ENCODE results near the gene APOA4.
"Not testable (repeated sequence)": the region's sequence is repeated elsewhere in the genome, so short reads cannot be mapped to it uniquely, and the experiment has no call there.

The APOA4 gene

GRCh38 chr11:116829525-116830183, 6.5 kb upstream of the APOA4 start, which contains the start of gene APOC3:
Gene APOC3 (plus strand): TSS chr11:116829907. CDS start chr11:116830583, 676 bp downstream.
- no peak for FAIRE-seq

- no peak for FAIRE-seq
These were observed 5.8 kb upstream of the APOA4 start for GRCh38 chr11:116828632-116829524.

DNA sequence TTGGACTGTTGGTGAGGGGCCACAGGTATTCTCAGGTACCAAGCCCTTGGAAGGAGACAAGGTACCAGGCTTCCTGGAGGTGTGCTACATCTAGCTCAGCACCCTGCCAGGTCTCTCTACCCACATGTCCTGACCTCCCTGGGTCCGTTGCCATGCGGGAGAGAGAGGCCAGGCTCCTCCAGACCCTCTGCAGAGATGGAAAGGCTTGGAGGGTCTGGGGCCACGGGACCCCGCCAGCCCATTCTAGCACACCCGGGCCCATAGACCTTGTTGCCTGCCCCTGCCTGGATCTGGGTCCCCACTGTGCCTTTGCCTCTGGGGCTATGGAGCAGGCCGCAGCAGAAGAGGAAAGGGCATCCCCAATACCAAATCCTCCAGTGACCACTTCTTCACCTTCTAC, 4.4 kb upstream of the APOA4 start:
- no peak for FAIRE-seq

- FAIRE-seq, result no peak
These were observed 3.8 kb upstream of the APOA4 start for GRCh38 chr11:116826751-116827431.

DNA sequence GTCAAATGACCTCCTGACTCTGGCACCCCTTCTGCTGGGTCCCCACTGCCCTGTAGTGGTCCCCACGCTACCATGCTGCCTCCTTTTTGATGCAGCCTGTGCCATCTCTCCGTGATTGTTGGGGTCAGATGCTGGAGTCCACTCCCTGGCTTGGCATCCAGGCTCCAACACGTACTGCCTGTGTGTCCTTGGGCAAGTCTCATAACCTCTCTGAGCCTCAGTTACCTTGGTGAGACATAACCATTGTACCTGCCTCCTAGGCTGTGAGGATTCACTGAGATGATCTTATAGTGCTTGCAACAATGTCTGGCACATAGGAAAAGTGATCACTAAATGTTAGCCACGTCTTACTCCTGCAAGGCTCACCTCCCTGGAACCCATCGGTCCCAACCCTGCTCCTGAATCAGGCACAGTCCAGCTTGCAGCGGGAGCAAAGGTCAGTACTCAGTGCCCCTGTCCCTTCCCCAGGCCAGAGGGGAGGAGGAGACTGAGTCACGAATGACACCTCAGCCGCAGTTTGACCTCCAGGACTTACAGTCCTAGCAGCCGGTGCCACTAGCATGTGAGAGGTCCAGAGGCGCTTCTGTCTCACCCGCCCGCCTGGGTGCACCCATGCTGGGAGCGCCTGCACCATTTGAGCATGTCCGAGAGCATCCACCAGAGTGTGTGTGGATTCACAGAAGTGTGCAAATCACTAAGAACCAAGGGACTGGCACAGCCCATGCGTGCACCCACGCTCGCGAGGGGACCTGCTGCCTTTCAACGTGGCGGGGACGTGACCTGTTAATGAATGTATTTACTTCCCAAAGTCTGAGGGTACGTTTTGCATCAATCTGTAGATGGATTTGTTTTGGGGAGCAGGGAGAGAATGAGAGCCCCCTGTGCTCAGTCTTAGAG, 3.0 kb upstream of the APOA4 start:
- FAIRE-seq, result no peak

GRCh38 chr11:116825434-116825833, 2.3 kb upstream of the APOA4 start:
- FAIRE-seq, result no peak

DNA sequence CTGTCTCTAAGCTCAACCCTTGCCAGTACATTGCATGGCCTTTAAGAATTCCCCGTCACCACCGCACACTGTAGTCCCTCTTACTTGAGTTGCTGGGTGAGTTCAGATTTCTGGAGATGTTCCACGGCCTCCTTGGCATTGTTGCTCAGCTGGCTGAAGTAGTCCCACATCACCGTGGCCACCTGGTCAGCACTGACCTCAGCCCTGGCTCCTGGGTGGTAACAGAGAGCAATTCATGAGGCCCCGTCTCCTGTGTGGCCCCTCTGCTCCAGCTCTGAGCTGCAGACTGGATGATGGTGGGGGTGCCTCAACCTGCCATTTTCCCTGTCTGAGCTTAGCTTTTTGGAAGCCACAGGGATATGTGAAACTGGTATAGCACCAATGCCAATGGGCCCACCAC, 529 bp downstream of the APOA4 start:
- FAIRE-seq, result no peak

- no peak for FAIRE-seq
These were observed 1.8 kb downstream of the APOA4 start for GRCh38 chr11:116821050-116821918.

DNA sequence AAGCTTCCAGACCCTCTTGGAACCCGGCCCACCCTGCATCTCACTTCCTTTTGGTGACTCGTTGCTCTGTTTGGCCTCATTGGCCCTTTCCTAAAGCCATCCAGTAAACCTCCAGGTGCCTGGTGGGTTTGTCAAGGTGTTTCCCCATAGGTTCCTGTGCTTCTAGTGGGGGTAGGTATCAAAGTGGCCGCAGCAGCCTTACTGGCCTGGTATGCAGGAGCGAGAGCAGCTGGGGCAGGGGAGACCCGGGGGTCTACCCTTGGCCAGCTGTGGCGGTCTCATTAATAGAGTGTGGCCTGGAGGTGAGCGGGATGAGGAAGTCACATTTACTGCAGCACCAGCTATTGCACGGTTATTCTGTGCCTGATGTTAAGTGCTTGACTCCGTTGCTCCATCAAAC, 4.1 kb downstream of the APOA4 start:
- no peak for FAIRE-seq

- no peak for FAIRE-seq
These were observed 8.6 kb downstream of the APOA4 start for GRCh38 chr11:116814502-116814901.

GRCh38 chr11:116813781-116814471, 9.2 kb downstream of the APOA4 start:
- FAIRE-seq, result no peak

- no peak for FAIRE-seq
These were observed 9.9 kb downstream of the APOA4 start for GRCh38 chr11:116813170-116813569.

- no peak for FAIRE-seq
These were observed 11.0 kb downstream of the APOA4 start for GRCh38 chr11:116812109-116812508.

DNA sequence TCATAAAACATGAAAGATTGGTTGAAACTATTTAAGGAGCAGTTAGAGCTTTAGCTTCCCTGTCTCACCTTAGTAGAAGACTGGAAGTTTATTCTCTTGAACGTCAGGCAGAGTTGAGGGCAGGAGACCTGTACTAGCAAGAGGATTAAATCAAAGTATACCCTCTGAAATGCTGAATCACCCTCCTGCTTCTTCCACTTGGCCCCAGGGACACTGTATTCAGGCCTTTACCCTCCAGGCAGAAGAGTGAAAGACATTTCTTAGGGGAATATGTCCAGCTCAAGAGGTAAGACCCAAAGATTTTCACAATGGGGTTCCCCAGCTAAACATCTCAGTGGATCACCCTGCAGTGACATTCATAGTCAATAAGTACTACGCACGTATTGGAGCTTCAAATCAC, 11.9 kb downstream of the APOA4 start:
- FAIRE-seq, result no peak

DNA sequence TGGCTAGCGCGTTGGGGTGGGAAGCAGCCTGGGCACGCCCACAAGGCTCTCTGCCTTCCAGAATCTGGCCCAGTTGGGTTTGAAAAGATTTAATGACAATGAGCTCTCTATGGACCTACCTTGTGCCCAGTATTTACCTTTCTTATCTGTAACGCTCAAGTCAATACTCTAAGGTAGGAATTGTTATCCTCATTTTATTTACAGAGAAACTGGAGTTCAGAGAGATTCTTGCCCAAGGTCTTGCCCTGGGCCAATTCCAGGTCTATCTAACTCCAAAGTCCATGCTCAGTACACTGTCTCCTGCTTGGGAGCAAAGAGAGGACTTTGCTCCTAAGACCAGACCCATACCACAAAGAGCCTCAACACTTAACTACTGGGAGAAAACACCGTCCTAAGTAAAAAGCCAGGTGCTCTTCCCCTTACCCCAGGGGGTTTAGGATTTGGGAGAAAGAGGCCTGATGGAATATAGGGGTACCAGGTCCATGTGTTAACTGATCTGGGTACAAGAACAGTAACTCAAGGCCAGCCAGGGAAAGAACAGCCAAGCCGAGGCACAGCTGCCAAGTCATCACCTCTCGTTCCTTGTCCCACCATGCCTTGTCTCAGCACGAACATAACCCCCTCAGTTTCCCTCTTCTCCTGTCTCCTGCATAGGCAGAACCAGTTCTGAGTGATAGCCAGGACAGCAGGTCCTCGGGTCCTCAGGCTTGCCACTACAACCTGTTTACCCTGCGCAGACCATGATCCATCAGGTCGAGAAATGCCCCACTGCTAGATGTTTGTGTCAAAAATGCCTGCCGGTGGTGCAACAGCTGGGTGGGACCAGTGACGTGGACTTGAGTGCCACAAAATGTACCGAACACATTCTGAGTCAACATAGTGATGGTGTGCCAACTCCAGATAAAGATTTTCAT, 14.6 kb downstream of the APOA4 start:
- no peak for FAIRE-seq

- FAIRE-seq, result no peak
These were observed 15.4 kb downstream of the APOA4 start for GRCh38 chr11:116807601-116808261.

DNA sequence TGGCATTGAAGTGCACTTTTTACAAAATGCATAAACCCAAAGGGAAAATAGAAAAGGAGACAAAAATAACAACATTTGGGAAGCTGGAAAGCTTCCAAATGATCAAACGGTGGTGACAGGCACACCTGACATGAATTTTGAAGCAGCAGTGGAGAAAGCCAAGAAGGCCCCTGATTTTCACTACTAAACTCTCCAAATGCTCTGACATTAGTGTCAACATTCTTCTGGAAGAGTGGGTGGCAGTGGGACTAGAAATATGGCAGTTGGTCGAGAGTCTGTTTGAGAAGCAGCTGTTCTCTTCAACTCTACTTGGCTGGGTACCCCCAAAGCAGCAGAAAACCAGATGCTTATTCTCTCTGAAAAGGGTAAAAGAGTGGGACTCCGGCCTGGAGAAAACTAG, 19.1 kb downstream of the APOA4 start:
- FAIRE-seq, result no peak

GRCh38 chr11:116801662-116802061, 21.4 kb downstream of the APOA4 start:
- FAIRE-seq, result not testable (repeated sequence)

DNA sequence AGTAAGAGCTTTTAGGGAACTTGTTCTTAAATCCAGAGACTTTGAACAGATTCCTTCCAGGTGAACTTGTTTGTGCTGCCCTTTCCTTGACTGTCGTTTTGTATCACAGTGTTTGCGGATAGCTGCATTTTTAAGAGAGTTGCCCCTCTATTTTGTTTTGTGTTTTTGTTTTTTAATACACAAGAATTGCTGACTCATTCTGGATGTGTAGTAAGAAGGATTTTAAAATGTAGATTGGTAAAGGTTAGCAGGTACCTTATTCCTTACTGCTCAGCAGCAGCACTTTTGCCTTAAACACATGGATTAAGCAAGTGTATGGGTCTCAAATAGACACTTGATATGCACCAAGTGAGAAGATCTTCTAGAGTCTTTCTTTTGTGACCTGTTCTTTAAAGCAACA, 22.5 kb downstream of the APOA4 start:
- no peak for FAIRE-seq

All from islet of Langerhans (tissue), 1 donor.